ENCODE data around the gene SORCS2.

The SORCS2 gene

GRCh38 chr4:7763788-7764187 is 571.5 kb downstream of the SORCS2 start:
- no peak for DNase-seq

GRCh38 chr4:7764466-7764865 is 572.1 kb downstream of the SORCS2 start:
- DNase-seq, result no peak

- no peak for DNase-seq
Observed at GRCh38 chr4:7765666-7766065, 573.3 kb downstream of the SORCS2 start.

- DNase-seq, result no peak
Observed at GRCh38 chr4:7766086-7766485, 573.7 kb downstream of the SORCS2 start.

GRCh38 chr4:7766661-7767345 is 574.5 kb downstream of the SORCS2 start:
- DNase-seq, result no peak

GRCh38 chr4:7767526-7767925 is 575.2 kb downstream of the SORCS2 start:
- DNase-seq, result no peak

- DNase-seq, result no peak
Observed at GRCh38 chr4:7767966-7768365, 575.6 kb downstream of the SORCS2 start.

GRCh38 chr4:7768736-7769135 is 576.4 kb downstream of the SORCS2 start:
- no peak for DNase-seq

GRCh38 chr4:7769396-7770223 is 577.3 kb downstream of the SORCS2 start:
- DNase-seq, result no peak

- no peak for DNase-seq
Observed at GRCh38 chr4:7770224-7771050, 578.1 kb downstream of the SORCS2 start.

GRCh38 chr4:7771056-7771455 is 578.7 kb downstream of the SORCS2 start:
- DNase-seq, result no peak

- no peak for DNase-seq
Observed at GRCh38 chr4:7771541-7772507, 579.5 kb downstream of the SORCS2 start.

- DNase-seq, result no peak
Observed at GRCh38 chr4:7772711-7773385, 580.5 kb downstream of the SORCS2 start.

- DNase-seq, result no peak
Observed at GRCh38 chr4:7773401-7774180, 581.3 kb downstream of the SORCS2 start.

- DNase-seq, result no peak
Observed at GRCh38 chr4:7774301-7775294, 582.3 kb downstream of the SORCS2 start.

- DNase-seq, result no peak
Observed at GRCh38 chr4:7775396-7775795, 583.1 kb downstream of the SORCS2 start.

GRCh38 chr4:7777017-7777710 is 584.8 kb downstream of the SORCS2 start:
- DNase-seq, result no peak

GRCh38 chr4:7777871-7778509 is 585.7 kb downstream of the SORCS2 start:
- no peak for DNase-seq
